HG03442 (cell line): ENCODE measurements around the gene FRMPD3.

Experiments
- ATAC-seq: cut with Tn5 transposase; IDR thresholded peaks from one replicate; pipeline ENCODE4 v1.9.1; 2021; ENCODE audit warnings: mild to moderate bottlenecking, moderate library complexity; ENCODE audit not compliant: unreplicated experiment

Gene FRMPD3

GRCh38 chrX:107477406-107477805 is 28.0 kb downstream of the FRMPD3 start:
- ATAC-seq = no peak

DNA sequence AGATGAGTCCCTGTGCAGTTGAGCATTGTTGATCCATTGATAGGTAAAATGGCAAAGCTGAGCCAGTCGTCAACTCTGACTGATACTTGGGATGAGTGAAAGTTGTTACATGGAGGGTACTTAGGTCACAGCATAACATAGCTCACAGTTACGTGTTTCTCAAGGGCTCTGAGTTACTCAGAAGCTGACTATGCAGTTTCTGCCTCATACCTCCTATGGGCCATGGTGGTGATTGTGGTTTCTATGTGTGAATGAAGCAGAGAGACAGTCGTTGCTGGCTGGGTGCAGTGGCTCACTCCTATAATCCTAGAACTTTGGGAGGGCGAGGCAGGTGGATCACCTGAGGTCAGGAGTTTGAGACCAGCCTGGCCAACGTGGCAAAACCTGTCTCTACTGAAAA is 30.8 kb downstream of the FRMPD3 start:
- ATAC-seq = no peak

DNA sequence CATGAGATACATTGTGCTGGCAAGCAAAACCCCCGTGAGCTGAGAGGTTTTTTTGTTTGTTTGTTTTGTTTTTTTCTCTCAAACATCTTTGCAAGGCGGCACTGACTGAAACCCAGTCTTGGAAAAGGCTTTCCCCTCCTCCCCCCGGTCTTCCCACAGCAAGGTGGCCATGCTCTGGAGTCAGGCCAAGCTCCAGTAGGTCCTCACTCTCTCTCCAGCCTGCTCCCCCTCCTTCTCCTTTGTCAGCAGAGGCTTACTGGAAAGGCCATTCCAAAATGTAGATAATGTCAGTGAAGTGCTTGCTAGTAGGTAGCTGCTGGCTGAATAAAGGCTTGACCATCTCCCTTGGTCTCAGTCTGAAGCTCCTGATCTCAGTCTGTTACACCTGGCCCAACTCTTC is 32.6 kb downstream of the FRMPD3 start:
- no peak for ATAC-seq

GRCh38 chrX:107484002-107484726 is 34.7 kb downstream of the FRMPD3 start:
- ATAC-seq = no peak

DNA sequence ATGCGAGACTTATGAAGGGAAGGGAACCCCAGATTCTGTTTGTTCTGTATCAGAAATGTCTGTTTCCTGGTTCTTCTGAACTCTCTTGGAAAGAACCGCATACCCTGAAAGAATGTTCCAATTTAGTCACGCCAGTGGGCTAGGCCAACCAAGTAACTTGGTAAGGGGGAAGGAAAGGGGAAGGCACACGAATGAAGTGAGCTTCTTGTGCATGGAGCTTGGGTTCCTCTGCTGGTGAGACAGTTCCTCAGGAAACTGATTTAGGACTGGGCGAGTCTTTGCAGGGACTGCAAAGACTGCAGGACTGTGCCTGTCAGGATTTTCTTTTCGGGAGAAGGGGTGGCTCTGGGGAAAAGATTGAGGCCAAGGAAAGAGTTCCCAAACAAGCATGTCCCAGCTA is 35.6 kb downstream of the FRMPD3 start:
- ATAC-seq = no peak

- no peak for ATAC-seq
Observed at GRCh38 chrX:107493141-107493540, 43.7 kb downstream of the FRMPD3 start.

GRCh38 chrX:107496786-107497185 is 47.3 kb downstream of the FRMPD3 start:
- no peak for ATAC-seq
